ENCODE measurements around the gene TAP2.
A peak's percentile ranks its signal among the peaks of the same experiment; 100 is the strongest.

Gene TAP2

DNA sequence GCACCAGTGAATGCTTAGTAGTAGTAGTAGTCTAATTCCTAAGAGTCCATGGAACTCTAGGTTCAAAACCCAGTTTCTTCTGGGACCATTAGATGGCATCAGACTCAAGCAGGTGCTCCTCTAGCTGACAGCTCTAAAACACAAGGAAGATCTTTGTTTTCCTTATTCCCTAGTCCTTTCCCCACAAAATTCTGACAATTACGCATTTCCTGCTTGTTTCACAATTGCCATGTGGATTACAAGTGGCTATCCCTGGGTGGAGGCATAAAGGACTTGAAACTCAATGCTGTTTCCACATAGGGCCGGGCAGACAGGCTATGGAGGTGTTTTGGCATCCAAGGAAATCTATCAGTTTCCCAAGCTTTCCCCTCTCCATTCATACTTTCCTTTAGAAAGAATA lies 12.6 kb downstream of the TAP2 start:
- H3K4me1 ChIP-seq (ENCODE audit: insufficient read depth, low read length, severe bottlenecking) = peaks cover 10% of the 10 kb centered on the region
- peak; percentile 26; the same call in 1 of the 2 replicates for TF ChIP-seq CTCF (IDR thresholded peaks at IDR 0.05; ENCODE audit: low read length)
- TF ChIP-seq EZH2 (IDR thresholded peaks at IDR 0.05; ENCODE audit: borderline replicate concordance, low read length) = no peak
- H3K79me2 ChIP-seq (ENCODE audit: insufficient read depth, low read length) = no peaks in the 10 kb centered on the region
- no peaks in the 10 kb centered on the region for H3F3A ChIP-seq (ENCODE audit: insufficient read depth, low read length)
- H3K4me2 ChIP-seq (ENCODE audit: low read length) = no peak overlapping the region
- H3K9me3 ChIP-seq (ENCODE audit: low read length) = no peaks in the 10 kb centered on the region
- no peaks in the 10 kb centered on the region for H3K27me3 ChIP-seq (ENCODE audit: insufficient read depth, low read length)
- H3K9me2 ChIP-seq (ENCODE audit: low read depth, low read length) = no peaks in the 10 kb centered on the region
- H2AFZ ChIP-seq (ENCODE audit: low read length) = no peak overlapping the region
- no peak overlapping the region for H3K4me3 ChIP-seq (ENCODE audit: low read depth, low read length, poor library complexity, severe bottlenecking)
- H4K20me1 ChIP-seq (ENCODE audit: insufficient read depth, low read length) = no peaks in the 10 kb centered on the region
- H3K9ac ChIP-seq (ENCODE audit: low read length) = no peak overlapping the region
- H3K36me3 ChIP-seq (ENCODE audit: insufficient read depth, low read length) = peaks cover 41% of the 10 kb centered on the region
- H3K27ac ChIP-seq (ENCODE audit: low read depth, low read length, poor library complexity, severe bottlenecking) = no peak overlapping the region

DNA sequence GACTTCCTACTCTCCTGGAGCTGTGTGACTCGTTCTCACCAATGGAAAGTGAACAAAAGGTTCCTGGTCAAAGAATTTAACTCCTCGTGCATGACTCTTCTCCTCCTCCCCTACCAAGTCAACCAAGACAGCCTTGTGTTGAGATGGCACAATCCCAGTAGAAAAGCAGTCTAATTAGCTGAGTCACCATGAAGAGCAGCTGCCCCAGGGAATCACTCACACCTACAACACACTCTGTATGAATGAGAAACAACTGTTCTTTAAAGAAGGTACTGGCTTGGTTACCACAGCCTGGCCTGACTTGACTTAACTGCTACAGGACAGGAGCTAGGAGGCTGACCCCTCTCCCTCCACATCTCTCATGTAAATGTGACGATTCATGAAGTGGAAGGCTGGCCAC lies 18.8 kb downstream of the TAP2 start:
- Histone ChIP-seq H3K27ac (ENCODE audit: low read depth, low read length, poor library complexity, severe bottlenecking) (peak overlapping the region; percentile 36), H3F3A (ENCODE audit: insufficient read depth, low read length) (no peaks in the 10 kb centered on the region), H3K27me3 (ENCODE audit: insufficient read depth, low read length) (no peaks in the 10 kb centered on the region), H3K9ac (ENCODE audit: low read length) (no peak overlapping the region), H4K20me1 (ENCODE audit: insufficient read depth, low read length) (no peaks in the 10 kb centered on the region), H3K9me3 (ENCODE audit: low read length) (no peaks in the 10 kb centered on the region), H3K79me2 (ENCODE audit: insufficient read depth, low read length) (no peaks in the 10 kb centered on the region), H3K4me2 (ENCODE audit: low read length) (no peak overlapping the region), H3K4me1 (ENCODE audit: insufficient read depth, low read length, severe bottlenecking) (peaks cover 72% of the 10 kb centered on the region), H3K9me2 (ENCODE audit: low read depth, low read length) (no peaks in the 10 kb centered on the region), H2AFZ (ENCODE audit: low read length) (no peak overlapping the region), H3K4me3 (ENCODE audit: low read depth, low read length, poor library complexity, severe bottlenecking) (no peak overlapping the region), H3K36me3 (ENCODE audit: insufficient read depth, low read length) (no peaks in the 10 kb centered on the region)
- TF ChIP-seq EZH2 (IDR thresholded peaks at IDR 0.05; ENCODE audit: borderline replicate concordance, low read length) = no peak
- no peak for TF ChIP-seq CTCF (IDR thresholded peaks at IDR 0.05; ENCODE audit: low read length)

DNA sequence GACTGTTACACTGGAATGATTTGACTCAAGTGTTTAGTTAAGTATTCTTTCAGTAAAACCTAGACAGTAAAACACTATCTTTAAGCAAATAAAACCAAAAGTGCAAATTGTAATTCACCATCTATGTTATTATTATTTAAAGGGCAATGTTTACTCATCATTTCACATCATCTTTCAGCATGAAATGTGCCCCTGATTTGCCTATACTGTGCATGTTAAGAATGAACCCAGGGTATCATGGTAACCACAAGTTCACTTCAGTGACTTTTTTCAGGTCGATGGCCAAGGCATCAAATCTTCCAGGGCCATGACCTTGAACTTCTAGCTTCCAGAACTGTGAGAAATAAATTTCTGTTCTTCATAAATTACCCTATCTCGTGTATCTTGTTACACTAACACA lies 19.7 kb downstream of the TAP2 start:
- no peaks in the 10 kb centered on the region for H3K27me3 ChIP-seq (ENCODE audit: insufficient read depth, low read length)
- H4K20me1 ChIP-seq (ENCODE audit: insufficient read depth, low read length) = no peaks in the 10 kb centered on the region
- no peaks in the 10 kb centered on the region for H3K9me2 ChIP-seq (ENCODE audit: low read depth, low read length)
- H3K27ac ChIP-seq (ENCODE audit: low read depth, low read length, poor library complexity, severe bottlenecking) = peak overlapping the region; percentile 36
- no peak overlapping the region for H3K9ac ChIP-seq (ENCODE audit: low read length)
- H2AFZ ChIP-seq (ENCODE audit: low read length) = no peak overlapping the region
- H3K9me3 ChIP-seq (ENCODE audit: low read length) = no peaks in the 10 kb centered on the region
- H3K36me3 ChIP-seq (ENCODE audit: insufficient read depth, low read length) = peaks cover 5% of the 10 kb centered on the region; the same call in 1 of the 2 replicates
- no peaks in the 10 kb centered on the region for H3F3A ChIP-seq (ENCODE audit: insufficient read depth, low read length)
- H3K4me2 ChIP-seq (ENCODE audit: low read length) = no peak overlapping the region; the same call in 1 of the 2 replicates
- TF ChIP-seq CTCF (IDR thresholded peaks at IDR 0.05; ENCODE audit: low read length) (no peak), EZH2 (IDR thresholded peaks at IDR 0.05; ENCODE audit: borderline replicate concordance, low read length) (no peak)
- peaks cover 74% of the 10 kb centered on the region for H3K4me1 ChIP-seq (ENCODE audit: insufficient read depth, low read length, severe bottlenecking)
- H3K79me2 ChIP-seq (ENCODE audit: insufficient read depth, low read length) = no peaks in the 10 kb centered on the region
- no peak overlapping the region for H3K4me3 ChIP-seq (ENCODE audit: low read depth, low read length, poor library complexity, severe bottlenecking)

Data from OCI-LY1 (cell line).